GM18519 (cell line): Measurements from ENCODE around the gene RAB31.

Source experiments
- ATAC-seq: cut with Tn5 transposase; IDR thresholded peaks from one replicate; pipeline ENCODE4 v1.9.1; 2021; ENCODE audit warnings: mild to moderate bottlenecking, moderate library complexity; ENCODE audit not compliant: unreplicated experiment, low FRiP score

RAB31 gene

GRCh38 chr18:9690418-9691188 is 17.5 kb upstream of the RAB31 start:
- ATAC-seq: no peak

GRCh38 chr18:9691235-9691634 is 16.9 kb upstream of the RAB31 start:
- ATAC-seq: no peak

GRCh38 chr18:9694174-9694573 is 13.9 kb upstream of the RAB31 start:
- no peak for ATAC-seq

GRCh38 chr18:9694952-9695495 is 13.1 kb upstream of the RAB31 start:
- no peak for ATAC-seq

GRCh38 chr18:9695605-9696004 is 12.5 kb upstream of the RAB31 start:
- ATAC-seq: no peak

GRCh38 chr18:9696112-9696511 is 12.0 kb upstream of the RAB31 start:
- no peak for ATAC-seq

- no peak for ATAC-seq
Observed at GRCh38 chr18:9696701-9697100, 11.4 kb upstream of the RAB31 start.

GRCh38 chr18:9697121-9697520 is 11.0 kb upstream of the RAB31 start:
- ATAC-seq: no peak

GRCh38 chr18:9698497-9698896 is 9.6 kb upstream of the RAB31 start:
- ATAC-seq: no peak

- ATAC-seq: no peak
Observed at GRCh38 chr18:9700261-9700796, 7.8 kb upstream of the RAB31 start.

- ATAC-seq: no peak
Observed at GRCh38 chr18:9701609-9702349, 6.3 kb upstream of the RAB31 start.

GRCh38 chr18:9704233-9705118 is 3.6 kb upstream of the RAB31 start:
- ATAC-seq: no peak

GRCh38 chr18:9705183-9705829 is 2.8 kb upstream of the RAB31 start:
- ATAC-seq: no peak

GRCh38 chr18:9706081-9706935 is 1.8 kb upstream of the RAB31 start:
- ATAC-seq: no peak

- no peak for ATAC-seq
Observed at GRCh38 chr18:9707381-9708056, 582 bp upstream of the RAB31 start.

GRCh38 chr18:9708434-9709303 is 568 bp downstream of the RAB31 start:
- no peak for ATAC-seq

- ATAC-seq: no peak
Observed at GRCh38 chr18:9709304-9709877, 1.3 kb downstream of the RAB31 start.
